NCI-H526 treated with DMSO at 0.1 percent for 48 hours (cell line): ENCODE results near the gene FUT3.
"Not testable (repeated sequence)": the region's sequence is repeated elsewhere in the genome, so short reads cannot be mapped to it uniquely, and the experiment has no call there.

ENCODE experiments used
- DNase-seq: peaks from one replicate; lab custom pipeline; 2025; lab: John Stamatoyannopoulos, UW

FUT3 gene

GRCh38 chr19:5851302-5851701 is at the start of gene FUT3:
Gene FUT3, minus strand, starts transcription at chr19:5851449.
- no peak for DNase-seq

GRCh38 chr19:5900976-5901375 is 49.7 kb upstream of the FUT3 start:
- DNase-seq = no peak

GRCh38 chr19:5899728-5900526 is 48.7 kb upstream of the FUT3 start:
- no peak for DNase-seq

- DNase-seq = no peak
Measured at GRCh38 chr19:5897189-5897969, 46.1 kb upstream of the FUT3 start.

GRCh38 chr19:5896365-5897076 is 45.3 kb upstream of the FUT3 start:
- DNase-seq = no peak

GRCh38 chr19:5895890-5896289 is 44.6 kb upstream of the FUT3 start:
- DNase-seq = no peak

GRCh38 chr19:5895409-5895808 is 44.2 kb upstream of the FUT3 start:
- DNase-seq = no peak

- DNase-seq = no peak
Measured at GRCh38 chr19:5894704-5895349, 43.6 kb upstream of the FUT3 start.

GRCh38 chr19:5893907-5894703 is 42.9 kb upstream of the FUT3 start:
- no peak for DNase-seq

GRCh38 chr19:5893296-5893903 is 42.2 kb upstream of the FUT3 start:
- DNase-seq = no peak

GRCh38 chr19:5892772-5893275 is 41.6 kb upstream of the FUT3 start:
- no peak for DNase-seq

- DNase-seq = no peak
Measured at GRCh38 chr19:5891938-5892771, 40.9 kb upstream of the FUT3 start.

GRCh38 chr19:5891572-5891937 is 40.3 kb upstream of the FUT3 start:
- no peak for DNase-seq

GRCh38 chr19:5890099-5890498 is 38.9 kb upstream of the FUT3 start:
- no peak for DNase-seq

GRCh38 chr19:5889288-5889971 is 38.2 kb upstream of the FUT3 start:
- DNase-seq = no peak

- not testable (repeated sequence) for DNase-seq
Measured at GRCh38 chr19:5884065-5884811, 33.0 kb upstream of the FUT3 start.

- DNase-seq = not testable (repeated sequence)
Measured at GRCh38 chr19:5883157-5883873, 32.1 kb upstream of the FUT3 start.
